OCI-LY7 (cell line): ENCODE measurements around the gene RNF8. TPM values are rescaled to one million over a fixed set of nuclear protein-coding genes. Genes with fewer than 3 reads are reported as not detected.

Experiments used
- BruUV-seq: library from RNA; stranded (reverse); fragments of 400-500 nt; replicated peaks from 2 replicates; lab custom pipeline; 2021; lab: Mats Ljungman, UMichigan
- CTCF ChIA-PET: fragments of 300-600 bp; sonication (Branson Sonifier 250); formaldehyde crosslinking; loops from one replicate; lab custom pipeline; 2022; ENCODE audit warnings: antibody characterized with exemption; ENCODE audit not compliant: unreplicated experiment; lab: Charles Lee
- POLR2A ChIA-PET: fragments of 300-600 bp; sonication (Branson Sonifier 250); formaldehyde crosslinking; loops from one replicate; lab custom pipeline; 2022; ENCODE audit warnings: antibody characterized with exemption; lab: Charles Lee
- DNase-seq: peaks from one replicate; pipeline ENCODE4 v3.0.0-alpha.2; 2015; ENCODE audit warnings: low spot score
- H2AFZ ChIP-seq: fragments of 200-600 bp; sonication (generic), shearing (Covaris generic); 2 replicates; pipeline ENCODE4 v1.6.1; 2014; ENCODE audit warnings: mild to moderate bottlenecking, antibody characterized with exemption, low read length, moderate library complexity
- H3K27ac ChIP-seq: fragments of 200-600 bp; sonication (generic); 2 replicates; pipeline ENCODE4 v1.5.1; 2014; ENCODE audit warnings: mixed run types, low read depth, mild to moderate bottlenecking, moderate library complexity, low read length, inconsistent platforms; ENCODE audit not compliant: poor library complexity, severe bottlenecking
- H3K36me3 ChIP-seq: fragments of 200-600 bp; sonication (generic); 2 replicates; pipeline ENCODE4 v1.6.1; 2014; ENCODE audit warnings: mild to moderate bottlenecking, antibody characterized with exemption, low read length, moderate library complexity, mixed read lengths; ENCODE audit not compliant: insufficient read depth
- H3K4me1 ChIP-seq: fragments of 200-600 bp; sonication (generic); 2 replicates; pipeline ENCODE4 v1.5.1; 2014; ENCODE audit warnings: mild to moderate bottlenecking, low read length; ENCODE audit not compliant: insufficient read depth, poor library complexity, severe bottlenecking
- H3K4me2 ChIP-seq: fragments of 200-600 bp; sonication (generic); 2 replicates; pipeline ENCODE4 v1.6.1; 2014; ENCODE audit warnings: mild to moderate bottlenecking, low read length
- H3K4me3 ChIP-seq: fragments of 200-600 bp; sonication (generic); 2 replicates; pipeline ENCODE4 v1.5.1; 2014; ENCODE audit warnings: mild to moderate bottlenecking, low read depth, low read length; ENCODE audit not compliant: poor library complexity, severe bottlenecking
- H3K79me2 ChIP-seq: fragments of 200-600 bp; sonication (generic); 2 replicates; pipeline ENCODE4 v1.6.1; 2016; ENCODE audit warnings: low read depth, mild to moderate bottlenecking, low read length, moderate library complexity, mixed read lengths; ENCODE audit not compliant: insufficient read depth
- H3K9me2 ChIP-seq: fragments of 200-600 bp; sonication (generic); 2 replicates; pipeline ENCODE4 v1.6.1; 2016; ENCODE audit warnings: mild to moderate bottlenecking, low read length, mixed read lengths; ENCODE audit not compliant: insufficient read depth
- H3K9me3 ChIP-seq: fragments of 200-600 bp; sonication (generic); 2 replicates; pipeline ENCODE4 v1.6.1; 2014; ENCODE audit warnings: mild to moderate bottlenecking, mixed run types, low read length, mixed read lengths
- H4K20me1 ChIP-seq: fragments of 200-600 bp; sonication (generic); 2 replicates; pipeline ENCODE4 v1.6.1; 2014; ENCODE audit warnings: mild to moderate bottlenecking, antibody characterized with exemption, low read length, moderate library complexity, mixed read lengths; ENCODE audit not compliant: insufficient read depth
- CTCF ChIP-seq: fragments of 200-600 bp; sonication (generic); conservative IDR thresholded peaks from 2 replicates; pipeline ENCODE4 v1.5.1; 2014; ENCODE audit warnings: mild to moderate bottlenecking, antibody characterized with exemption, low read length, moderate library complexity, mixed read lengths
- EZH2phosphoT487 ChIP-seq: fragments of 200-600 bp; sonication (generic); IDR thresholded peaks from 2 replicates; pipeline ENCODE4 v1.6.1; 2018; ENCODE audit warnings: low read depth, borderline replicate concordance, mild to moderate bottlenecking, mixed run types, antibody characterized with exemption, low read length, moderate library complexity, mixed read lengths
- intact Hi-C: fragments of 100-400 bp; cut with micrococcal nuclease; formaldehyde crosslinking; loops from one replicate; pipeline ENCODE4 v1.10.0; 2022; ENCODE audit not compliant: unreplicated experiment
- total RNA-seq, 2 experiments: library from RNA; depleted of rRNA in 1 of 2; stranded (reverse); fragments of >200 nt in 1 of 2; shearing (Covaris generic) in 1 of 2; gene quantifications; 2 replicates each; pipeline ENCODE4 v1.2.3, GENCODE V29; 2014 to 2022

The RNF8 gene
- total RNA-seq, 2 experiments from 2014 or later = 19.7 to 21.8 TPM

GRCh38 chr6:37376078-37376743, 22.4 kb downstream of the RNF8 start:
- H3K79me2 ChIP-seq = no peaks in the 10 kb centered on the region
- no peak for DNase-seq
- H3K27ac ChIP-seq = no peak overlapping the region
- no peaks in the 10 kb centered on the region for H4K20me1 ChIP-seq
- no peak for TF ChIP-seq EZH2phosphoT487
- TF ChIP-seq CTCF = no peak
- H3K9me3 ChIP-seq = no peaks in the 10 kb centered on the region
- no peak overlapping the region for H3K4me3 ChIP-seq
- ChIA-PET POLR2A (interaction anchor here (0.6 kb wide), 2 partner anchors 9 to 24 kb away, joined by 3 to 4 read pairs; no protein-coding TSS in a partner anchor), CTCF (no interaction called here)
- no peak overlapping the region for H2AFZ ChIP-seq
- H3K4me1 ChIP-seq = peaks cover 21% of the 10 kb centered on the region
- peak overlapping the region; percentile 21; the same call in 1 of the 2 replicates for H3K4me2 ChIP-seq
- intact Hi-C loops = no loop called here
- H3K36me3 ChIP-seq = peaks cover 55% of the 10 kb centered on the region
- H3K9me2 ChIP-seq = no peaks in the 10 kb centered on the region
- BruUV-seq = no TSS peak

- TSS peak; percentile 57 for BruUV-seq
- CTCF ChIA-PET = no interaction called here
- DNase-seq = peak; percentile 83
Observed at GRCh38 chr6:37381579-37381978, 27.8 kb downstream of the RNF8 start.

More at GRCh38 chr6:37381579-37381978, 27.8 kb downstream of the RNF8 start:
- Histone ChIP-seq H4K20me1 (no peaks in the 10 kb centered on the region), H3K9me2 (no peaks in the 10 kb centered on the region), H3K36me3 (peaks cover 52% of the 10 kb centered on the region), H3K9me3 (no peaks in the 10 kb centered on the region), H3K4me2 (no peak overlapping the region), H3K4me3 (no peak overlapping the region), H3K4me1 (peaks cover 2% of the 10 kb centered on the region), H3K27ac (no peak overlapping the region), H2AFZ (no peak overlapping the region), H3K79me2 (no peaks in the 10 kb centered on the region)
- intact Hi-C loops = loop anchor here (1.0 to 5.0 kb wide), 3 partner anchors 101 to 311 kb away; no protein-coding TSS in a partner anchor
- peak; percentile 91 for TF ChIP-seq CTCF
- TF ChIP-seq EZH2phosphoT487 = no peak
- POLR2A ChIA-PET = no interaction called here
